GM19372 (cell line): ENCODE data around the gene TPRN.
A peak's percentile ranks its signal among the peaks of the same experiment; 100 is the strongest.
"Not testable (repeated sequence)": the region's sequence is repeated elsewhere in the genome, so short reads cannot be mapped to it uniquely, and the experiment has no call there.

Experiments
- ATAC-seq: cut with Tn5 transposase; IDR thresholded peaks from one replicate; pipeline ENCODE4 v1.9.1; 2021; ENCODE audit warnings: mild to moderate bottlenecking, low read depth, moderate library complexity; ENCODE audit not compliant: unreplicated experiment

Gene TPRN, protein sequence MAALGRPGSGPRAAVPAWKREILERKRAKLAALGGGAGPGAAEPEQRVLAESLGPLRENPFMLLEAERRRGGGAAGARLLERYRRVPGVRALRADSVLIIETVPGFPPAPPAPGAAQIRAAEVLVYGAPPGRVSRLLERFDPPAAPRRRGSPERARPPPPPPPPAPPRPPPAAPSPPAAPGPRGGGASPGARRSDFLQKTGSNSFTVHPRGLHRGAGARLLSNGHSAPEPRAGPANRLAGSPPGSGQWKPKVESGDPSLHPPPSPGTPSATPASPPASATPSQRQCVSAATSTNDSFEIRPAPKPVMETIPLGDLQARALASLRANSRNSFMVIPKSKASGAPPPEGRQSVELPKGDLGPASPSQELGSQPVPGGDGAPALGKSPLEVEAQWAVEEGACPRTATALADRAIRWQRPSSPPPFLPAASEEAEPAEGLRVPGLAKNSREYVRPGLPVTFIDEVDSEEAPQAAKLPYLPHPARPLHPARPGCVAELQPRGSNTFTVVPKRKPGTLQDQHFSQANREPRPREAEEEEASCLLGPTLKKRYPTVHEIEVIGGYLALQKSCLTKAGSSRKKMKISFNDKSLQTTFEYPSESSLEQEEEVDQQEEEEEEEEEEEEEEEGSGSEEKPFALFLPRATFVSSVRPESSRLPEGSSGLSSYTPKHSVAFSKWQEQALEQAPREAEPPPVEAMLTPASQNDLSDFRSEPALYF

GRCh38 chr9:137200311-137201204, at the start of gene TPRN:
TSS of gene TPRN (minus strand) at chr9:137200741. CDS start at chr9:137200711, 30 bp downstream.
- ATAC-seq, result peak; percentile 90

GRCh38 chr9:137247916-137248175, 47.3 kb upstream of the TPRN start:
- no peak for ATAC-seq

DNA sequence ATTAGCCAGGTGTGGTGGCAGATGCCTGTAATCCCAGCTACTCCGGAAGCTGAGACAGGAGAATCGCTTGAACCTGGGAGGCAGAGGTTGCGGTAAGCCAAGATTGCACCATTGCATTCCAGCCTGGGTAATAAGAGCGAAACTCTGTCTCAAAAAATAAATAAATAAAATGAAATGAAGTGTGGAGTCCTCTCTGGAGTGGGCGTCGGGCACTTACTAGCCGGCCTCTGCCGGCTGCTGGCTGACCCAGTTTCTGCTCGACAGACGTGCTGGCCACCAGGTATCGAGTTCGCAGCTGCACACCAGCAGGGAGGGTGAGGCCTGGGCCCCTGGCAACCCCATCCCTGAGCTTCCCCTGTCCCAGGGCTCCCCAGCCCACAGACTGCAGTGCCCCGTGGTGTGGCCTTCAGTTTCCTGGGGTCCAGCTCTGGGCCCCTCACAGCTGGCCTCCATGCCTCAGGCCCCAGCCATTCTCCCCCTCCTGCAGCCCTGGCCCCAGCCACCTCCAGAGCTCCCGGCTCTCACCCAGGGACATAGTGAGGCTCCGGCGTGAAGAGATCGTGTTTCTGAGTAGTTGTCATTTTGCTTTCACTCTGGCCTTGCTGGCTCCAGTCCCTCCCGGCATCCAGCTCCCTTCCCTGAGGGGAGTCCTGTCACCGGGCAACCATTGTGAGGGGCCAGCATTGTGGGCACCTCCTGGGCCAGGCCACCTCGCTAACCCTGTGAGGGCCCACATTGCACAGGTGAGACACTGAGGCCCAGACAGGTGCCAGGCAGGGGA, 46.8 kb upstream of the TPRN start:
- ATAC-seq, result no peak

- no peak for ATAC-seq
These were observed 45.2 kb upstream of the TPRN start for GRCh38 chr9:137245450-137246421.

GRCh38 chr9:137244486-137245449, 44.2 kb upstream of the TPRN start:
- no peak for ATAC-seq

- ATAC-seq, result no peak
These were observed 43.3 kb upstream of the TPRN start for GRCh38 chr9:137243626-137244485.

DNA sequence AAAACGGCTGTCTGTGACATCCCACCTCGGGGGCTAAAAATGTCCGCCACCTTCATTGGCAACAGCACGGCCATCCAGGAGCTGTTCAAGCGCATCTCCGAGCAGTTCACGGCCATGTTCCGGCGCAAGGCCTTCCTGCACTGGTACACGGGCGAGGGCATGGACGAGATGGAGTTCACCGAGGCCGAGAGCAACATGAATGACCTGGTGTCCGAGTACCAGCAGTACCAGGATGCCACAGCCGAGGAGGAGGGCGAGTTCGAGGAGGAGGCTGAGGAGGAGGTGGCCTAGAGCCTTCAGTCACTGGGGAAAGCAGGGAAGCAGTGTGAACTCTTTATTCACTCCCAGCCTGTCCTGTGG, 42.7 kb upstream of the TPRN start:
- ATAC-seq, result not testable (repeated sequence)

- no peak for ATAC-seq
These were observed 42.0 kb upstream of the TPRN start for GRCh38 chr9:137242269-137243203.

- no peak for ATAC-seq
These were observed 41.1 kb upstream of the TPRN start for GRCh38 chr9:137241490-137242268.

GRCh38 chr9:137240841-137241489, 40.4 kb upstream of the TPRN start, which contains the start of gene TUBB4B:
TSS of gene TUBB4B (plus strand) at chr9:137241287. CDS start at chr9:137241361, 74 bp downstream.
- peak; percentile 55 for ATAC-seq

GRCh38 chr9:137240318-137240840, 39.8 kb upstream of the TPRN start:
- peak; percentile 13 for ATAC-seq

DNA sequence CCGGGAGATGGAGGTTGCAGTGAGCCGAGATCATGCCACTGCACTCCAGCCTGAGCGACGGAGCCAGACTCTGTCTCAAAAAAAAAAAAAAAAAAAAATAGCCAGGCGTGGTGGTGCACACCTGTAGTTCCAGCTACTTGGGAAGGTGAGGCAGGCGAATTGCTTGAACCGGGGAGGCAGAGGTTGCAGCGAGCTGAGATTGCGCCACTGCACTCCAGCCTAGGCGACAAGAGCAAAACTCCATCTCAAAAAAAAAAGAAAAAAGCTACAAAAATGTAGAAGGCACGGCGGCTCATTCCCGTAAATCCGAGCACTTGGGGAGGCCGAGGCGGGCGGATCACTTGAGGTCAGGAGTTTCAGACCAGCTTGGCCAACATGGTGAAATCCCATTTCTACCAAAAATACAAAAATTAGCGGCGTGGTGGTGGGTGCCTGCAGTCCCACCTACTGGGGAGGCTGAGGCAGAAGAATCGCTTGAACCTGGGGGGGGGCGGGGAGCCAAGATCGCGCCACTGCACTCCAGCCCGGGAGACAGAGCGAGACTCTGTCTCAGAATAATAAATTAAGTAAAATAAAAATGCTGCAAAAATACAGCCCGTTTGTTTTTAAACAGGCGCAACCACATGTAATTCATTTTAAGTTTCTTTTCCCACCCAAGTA, 39.1 kb upstream of the TPRN start:
- ATAC-seq, result not testable (repeated sequence)

GRCh38 chr9:137237759-137238726, 37.5 kb upstream of the TPRN start:
- ATAC-seq, result no peak
